GM19452 (cell line): ENCODE measurements around the gene GPER1.

Experiments used
- ATAC-seq: cut with Tn5 transposase; IDR thresholded peaks from one replicate; pipeline ENCODE4 v1.9.1; 2021; ENCODE audit not compliant: unreplicated experiment

Gene GPER1

DNA sequence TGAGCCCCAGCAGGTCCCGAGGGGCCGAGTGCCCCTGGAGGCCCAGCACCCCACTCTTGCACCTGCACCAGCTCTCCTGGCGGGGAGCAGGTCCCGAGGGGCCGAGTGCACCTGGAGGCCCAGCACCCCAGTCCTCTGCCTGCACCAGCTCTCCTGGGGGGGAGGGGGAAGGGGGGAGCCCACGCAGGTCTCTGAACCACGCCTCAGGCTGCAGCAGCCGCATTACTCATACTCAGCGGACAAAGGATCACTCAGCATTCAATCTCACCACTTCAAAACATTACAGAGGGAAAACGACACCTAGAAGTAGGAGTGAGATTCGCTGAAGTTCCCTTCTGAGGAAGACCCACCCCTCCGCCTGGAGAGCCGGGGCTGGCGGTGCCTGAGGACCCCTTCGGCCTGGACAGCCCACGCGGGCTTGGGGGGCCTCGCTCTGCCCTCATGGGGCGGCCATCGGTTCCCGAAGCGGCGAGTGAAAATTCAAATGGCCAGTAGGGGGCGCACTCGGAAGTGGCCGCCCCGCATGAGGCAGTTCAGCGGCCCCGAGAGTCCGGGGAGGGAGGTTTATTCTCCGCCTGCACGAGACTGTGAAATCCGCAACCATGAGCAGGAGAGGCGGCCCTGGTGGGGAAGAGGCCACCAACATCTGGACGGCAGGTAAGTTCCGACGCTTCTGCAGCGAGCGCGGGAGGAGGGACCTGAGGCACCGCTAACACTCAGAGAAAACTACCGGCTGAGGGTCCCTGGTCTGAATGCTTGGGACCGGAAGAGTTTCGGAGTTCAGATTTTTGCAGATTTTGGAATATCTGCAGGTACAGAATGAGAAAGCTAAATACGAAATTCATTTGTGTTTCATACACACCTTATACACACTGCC, 1.1 kb upstream of the GPER1 start:
- ATAC-seq = peak; percentile 66

DNA sequence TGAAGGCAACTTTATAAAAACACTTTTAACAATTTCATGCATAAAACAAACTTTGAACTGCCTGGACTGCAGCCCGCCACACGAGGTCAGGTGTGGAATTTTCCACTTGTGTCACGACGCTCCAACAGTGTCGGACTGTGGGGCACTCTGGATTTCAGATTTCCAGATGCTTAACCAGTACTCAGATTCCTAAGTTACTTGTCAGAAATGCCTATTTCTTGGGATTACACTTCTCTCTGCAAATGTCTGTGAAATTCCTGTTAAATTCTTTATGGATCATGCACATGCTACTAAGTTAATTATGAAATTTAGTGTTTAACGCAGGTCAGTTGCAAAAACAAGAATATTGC, 473 bp upstream of the GPER1 start:
- ATAC-seq = no peak

GRCh38 chr7:1090236-1090635, 2.3 kb downstream of the GPER1 start:
- ATAC-seq = no peak

DNA sequence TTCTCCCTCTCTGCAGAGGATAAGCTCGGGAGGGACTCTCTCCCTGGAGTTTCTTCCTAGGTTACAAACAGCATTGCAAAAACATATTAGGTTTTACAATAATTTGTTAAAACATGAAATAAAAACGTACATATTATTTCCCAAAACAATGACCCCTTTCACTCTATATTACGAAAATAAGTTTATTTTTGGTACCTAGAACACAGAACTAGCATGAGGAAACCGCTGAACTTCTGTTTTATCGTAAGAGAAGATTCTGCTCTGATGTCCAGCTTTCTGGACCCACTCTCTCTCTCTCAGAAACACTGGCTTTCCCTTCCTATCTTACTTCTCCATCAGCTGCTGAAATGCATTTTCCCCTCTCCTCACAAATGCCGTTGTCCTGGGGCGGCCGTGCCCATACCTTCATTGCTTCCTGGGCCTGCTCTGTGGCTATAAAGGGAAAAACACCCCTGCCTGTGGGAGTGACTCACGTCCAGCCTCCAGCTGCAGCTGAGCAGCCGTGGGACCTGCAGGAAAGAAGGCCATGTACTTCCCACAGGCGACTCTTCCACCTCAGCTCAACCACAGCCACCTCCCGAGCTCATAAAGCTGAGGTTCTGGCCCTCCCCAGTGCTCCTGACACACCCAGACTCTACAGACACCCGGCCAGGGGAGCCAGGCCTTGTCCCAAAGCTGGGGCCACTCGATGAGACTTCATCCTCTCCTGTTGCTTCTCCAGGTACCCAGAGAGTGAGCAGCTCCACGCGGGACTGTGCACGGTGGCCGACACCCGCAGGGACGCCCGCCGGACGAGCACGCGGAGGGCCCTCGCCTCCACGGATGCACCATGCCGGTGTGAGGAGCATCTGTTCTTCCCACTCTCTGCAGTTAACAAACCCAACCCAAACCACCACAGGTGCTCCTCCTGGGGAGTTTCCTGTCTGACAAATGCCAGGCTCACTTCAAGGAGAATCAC, 3.1 kb downstream of the GPER1 start:
- no peak for ATAC-seq

DNA sequence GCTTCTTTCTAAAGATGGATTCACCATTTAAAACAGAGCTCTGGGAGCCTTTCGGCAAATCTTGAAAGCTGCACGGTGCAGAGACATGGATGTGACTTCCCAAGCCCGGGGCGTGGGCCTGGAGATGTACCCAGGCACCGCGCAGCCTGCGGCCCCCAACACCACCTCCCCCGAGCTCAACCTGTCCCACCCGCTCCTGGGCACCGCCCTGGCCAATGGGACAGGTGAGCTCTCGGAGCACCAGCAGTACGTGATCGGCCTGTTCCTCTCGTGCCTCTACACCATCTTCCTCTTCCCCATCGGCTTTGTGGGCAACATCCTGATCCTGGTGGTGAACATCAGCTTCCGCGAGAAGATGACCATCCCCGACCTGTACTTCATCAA, 3.7 kb downstream of the GPER1 start:
- ATAC-seq = no peak

DNA sequence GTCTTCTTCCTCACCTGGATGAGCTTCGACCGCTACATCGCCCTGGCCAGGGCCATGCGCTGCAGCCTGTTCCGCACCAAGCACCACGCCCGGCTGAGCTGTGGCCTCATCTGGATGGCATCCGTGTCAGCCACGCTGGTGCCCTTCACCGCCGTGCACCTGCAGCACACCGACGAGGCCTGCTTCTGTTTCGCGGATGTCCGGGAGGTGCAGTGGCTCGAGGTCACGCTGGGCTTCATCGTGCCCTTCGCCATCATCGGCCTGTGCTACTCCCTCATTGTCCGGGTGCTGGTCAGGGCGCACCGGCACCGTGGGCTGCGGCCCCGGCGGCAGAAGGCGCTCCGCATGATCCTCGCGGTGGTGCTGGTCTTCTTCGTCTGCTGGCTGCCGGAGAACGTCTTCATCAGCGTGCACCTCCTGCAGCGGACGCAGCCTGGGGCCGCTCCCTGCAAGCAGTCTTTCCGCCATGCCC, 4.3 kb downstream of the GPER1 start:
- no peak for ATAC-seq

DNA sequence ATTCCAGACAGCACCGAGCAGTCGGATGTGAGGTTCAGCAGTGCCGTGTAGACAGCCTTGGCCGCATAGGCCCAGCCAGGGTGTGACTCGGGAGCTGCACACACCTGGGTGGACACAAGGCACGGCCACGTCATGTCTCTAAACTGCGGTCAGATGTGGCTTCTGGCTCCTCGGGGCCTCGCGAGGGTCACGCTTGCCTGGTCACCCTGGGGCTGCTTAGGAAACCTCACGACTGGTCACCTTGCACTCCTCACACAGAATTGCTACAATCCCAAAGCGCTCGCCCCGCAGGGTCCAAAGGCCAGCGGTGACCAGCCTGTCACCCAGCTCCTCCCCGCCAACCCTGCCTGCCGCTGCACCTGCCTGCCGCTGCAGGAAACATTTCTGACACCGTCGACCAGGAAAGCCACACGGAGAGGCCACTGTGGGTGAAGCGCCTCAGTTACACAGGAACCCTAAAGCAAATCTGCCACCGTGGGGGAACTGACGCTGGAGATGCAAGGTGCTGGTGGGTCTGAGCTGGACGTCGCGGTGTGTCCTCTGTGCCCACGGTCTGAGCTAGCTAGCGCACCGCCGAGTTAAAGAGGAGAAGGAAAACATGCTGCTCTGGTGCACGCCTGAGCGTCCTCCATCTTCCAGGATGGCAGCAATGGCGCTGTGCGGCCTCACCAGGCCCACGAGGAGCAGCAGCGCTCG, 5.0 kb downstream of the GPER1 start:
- no peak for ATAC-seq

GRCh38 chr7:1093502-1093843, 5.6 kb downstream of the GPER1 start:
- no peak for ATAC-seq

DNA sequence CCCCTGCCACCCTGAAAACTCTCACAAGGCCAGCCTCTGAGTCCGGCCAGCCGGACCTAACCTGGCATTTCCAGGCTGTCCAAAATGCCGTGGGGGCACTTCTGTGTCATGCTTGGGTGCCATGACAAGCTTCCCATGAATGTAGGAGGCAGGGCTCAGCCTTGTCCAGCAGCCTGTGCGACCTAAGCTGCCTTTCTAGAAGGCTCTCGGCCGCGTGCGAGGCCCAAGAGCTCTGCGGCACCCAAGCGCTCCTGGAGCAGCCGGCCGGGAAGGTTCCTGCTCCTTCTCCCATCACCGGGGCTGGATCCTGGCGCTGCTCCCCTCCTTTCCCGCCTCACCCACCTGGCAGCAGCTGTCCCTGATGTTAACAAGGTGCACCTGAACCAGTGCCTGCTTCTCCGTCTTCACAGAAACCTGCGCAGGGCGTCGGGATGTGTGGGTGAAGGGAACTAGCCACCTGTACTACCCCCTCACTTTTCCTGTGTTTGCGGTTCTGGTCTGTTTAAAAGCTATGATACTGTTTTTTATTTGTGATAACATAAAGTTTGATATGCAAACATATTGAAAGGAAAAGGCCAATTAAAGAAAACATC, 6.1 kb downstream of the GPER1 start:
- no peak for ATAC-seq

DNA sequence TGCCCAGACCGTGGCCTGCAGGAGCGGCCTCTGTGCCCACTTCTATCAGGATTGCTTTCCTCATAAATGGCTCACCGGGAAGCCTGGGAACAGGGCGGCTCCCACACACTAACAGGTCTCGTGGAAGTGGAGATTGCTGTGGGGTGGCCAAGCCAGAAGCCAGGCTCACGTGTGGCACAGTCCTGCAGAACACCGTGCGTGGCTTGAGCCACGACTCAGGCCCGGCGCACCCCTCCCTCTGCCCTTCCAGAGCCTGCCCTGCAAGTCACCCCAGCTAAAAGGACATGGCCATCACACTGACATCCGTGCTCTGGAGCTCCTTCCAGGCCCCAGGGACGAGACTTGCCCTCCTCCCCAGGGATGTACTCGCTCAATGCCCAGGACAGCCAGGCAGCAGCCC, 7.0 kb downstream of the GPER1 start:
- ATAC-seq = no peak

DNA sequence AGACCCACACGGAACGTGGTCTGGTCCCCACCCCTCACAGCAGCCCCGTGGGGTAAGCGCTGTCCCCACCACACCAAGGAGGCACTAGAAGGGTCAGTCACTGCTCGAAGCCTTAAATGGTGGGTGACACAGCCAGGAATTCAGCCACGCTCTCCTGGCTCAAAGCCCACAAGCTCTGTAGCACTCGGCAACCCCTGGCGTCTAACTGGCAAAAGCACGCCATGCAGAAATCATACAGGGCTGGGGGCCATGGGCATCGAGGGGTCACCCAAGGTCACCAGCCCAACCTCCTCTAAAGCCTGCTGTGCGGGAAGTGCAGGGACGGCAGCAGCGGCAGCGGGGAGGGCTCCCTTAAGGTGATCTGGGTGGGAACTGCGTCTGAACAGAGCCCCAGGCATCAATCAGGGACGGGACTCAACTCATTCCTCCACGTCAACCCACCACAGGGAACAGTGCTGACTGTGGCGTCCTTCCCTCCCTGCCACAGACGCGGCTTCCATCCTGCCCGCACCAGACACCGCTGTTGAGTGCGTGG, 7.8 kb downstream of the GPER1 start:
- no peak for ATAC-seq

DNA sequence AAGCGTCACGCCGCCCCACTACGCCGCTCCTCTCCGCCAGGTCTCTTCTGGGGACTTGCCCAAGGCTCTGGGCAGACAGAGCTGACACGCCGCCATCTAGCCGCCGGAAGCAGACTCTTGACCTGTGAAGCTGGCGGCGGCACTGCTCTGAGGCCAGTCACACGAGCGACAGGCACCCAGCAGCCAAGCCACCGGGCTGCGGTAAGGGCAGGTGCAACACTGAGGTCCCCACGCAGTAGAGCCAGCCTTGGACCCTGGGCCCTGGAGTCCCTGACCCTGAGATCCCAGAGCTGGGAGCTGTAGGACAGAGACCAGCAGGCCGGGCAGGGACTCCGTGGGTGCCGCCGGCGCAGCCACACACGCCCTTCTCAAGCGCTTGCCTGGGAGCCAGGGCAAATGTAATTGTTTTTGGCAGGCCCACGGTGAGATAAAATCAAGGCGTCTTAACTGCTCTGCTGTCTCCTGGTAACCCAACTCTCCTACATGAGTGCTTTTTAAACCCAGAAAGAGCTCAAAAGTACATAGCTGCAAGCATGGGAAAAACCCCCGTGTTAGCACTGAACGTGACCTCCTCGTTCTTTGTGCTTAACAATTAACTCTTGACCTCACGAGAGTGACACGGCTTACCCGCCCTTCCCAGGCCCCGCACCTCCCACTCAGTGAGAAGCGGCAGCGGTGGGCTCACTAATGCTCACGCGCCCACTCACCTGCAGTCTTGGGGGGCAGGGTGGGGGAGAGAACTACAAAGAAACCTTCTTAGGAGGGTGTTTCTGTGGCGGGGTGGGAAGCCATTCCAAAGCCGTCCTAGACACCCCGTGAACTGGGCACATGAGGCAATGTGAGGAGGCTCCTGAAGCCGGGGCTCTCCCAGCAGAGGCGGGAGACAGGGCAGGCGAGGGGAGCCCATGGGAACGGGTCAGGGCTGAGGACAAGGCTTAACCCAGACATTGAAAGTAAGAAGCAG, 8.5 kb downstream of the GPER1 start:
- ATAC-seq = no peak

GRCh38 chr7:1097120-1097504, 9.2 kb downstream of the GPER1 start:
- ATAC-seq = no peak

- no peak for ATAC-seq
Measured at GRCh38 chr7:1098243-1099153, 10.6 kb downstream of the GPER1 start.

DNA sequence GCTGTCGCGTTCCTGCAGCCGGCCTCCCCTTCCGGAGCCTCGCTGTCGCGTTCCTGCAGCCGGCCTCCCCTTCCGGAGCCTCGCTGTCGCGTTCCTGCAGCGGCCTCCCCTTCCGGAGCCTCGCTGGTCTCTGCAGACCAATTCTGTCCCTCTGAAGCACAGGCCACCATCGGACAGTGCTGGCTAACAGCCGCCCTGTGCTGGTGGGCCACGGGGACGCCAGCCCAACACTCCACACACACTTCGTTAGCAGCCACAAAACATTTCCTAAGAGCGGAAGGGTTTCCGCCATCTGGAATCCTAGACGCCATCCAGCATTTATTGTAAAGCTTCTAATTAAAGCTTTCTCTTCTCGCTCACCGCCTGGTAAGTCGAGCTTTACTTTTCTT, 11.2 kb downstream of the GPER1 start:
- ATAC-seq = no peak

DNA sequence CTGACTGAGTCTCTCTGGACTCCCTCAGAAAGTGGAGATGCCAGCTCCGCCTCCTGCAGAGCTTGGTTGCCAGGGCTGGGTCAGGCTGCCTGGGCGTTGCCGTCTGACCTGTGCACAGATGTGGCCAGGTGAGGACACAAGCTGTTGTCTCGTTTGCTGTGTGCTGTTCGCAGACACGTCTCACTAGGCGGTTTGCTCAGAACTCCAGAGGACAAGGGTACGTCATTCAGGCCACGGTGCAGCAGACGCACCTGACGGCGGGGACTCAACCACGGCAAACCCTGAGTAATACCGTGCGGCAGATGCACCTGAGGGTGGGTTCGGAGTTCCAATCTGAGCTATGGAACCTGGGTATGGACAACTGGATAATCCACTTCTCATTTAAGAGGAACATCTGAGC, 11.7 kb downstream of the GPER1 start:
- no peak for ATAC-seq

DNA sequence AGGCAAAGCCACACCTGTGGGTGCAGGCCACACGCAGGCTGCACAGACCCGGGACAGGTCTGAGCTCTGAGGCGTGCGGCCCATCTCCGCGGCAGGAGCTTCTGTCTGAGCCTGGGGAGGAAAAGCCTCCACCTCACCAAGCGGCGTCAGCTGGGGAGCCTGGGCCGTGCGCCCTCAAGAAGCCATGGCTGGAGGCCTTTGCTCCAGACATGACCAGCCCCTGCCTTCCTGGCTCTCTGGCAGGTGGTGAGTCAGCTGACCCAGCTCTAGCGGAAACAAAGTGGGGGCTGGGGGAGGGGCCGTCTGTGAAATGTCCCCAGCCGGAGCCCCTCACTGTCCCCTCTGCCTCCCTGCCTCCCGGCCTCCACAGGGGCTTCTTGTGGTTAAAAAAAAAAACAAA, 12.5 kb downstream of the GPER1 start:
- no peak for ATAC-seq

GRCh38 chr7:1100834-1101562, 13.1 kb downstream of the GPER1 start:
- ATAC-seq = no peak
